ENCODE measurements around the gene EMX2. TPM values are rescaled to one million over a fixed set of nuclear protein-coding genes. Genes with fewer than 3 reads are reported as not detected.
A peak's percentile ranks its signal among the peaks of the same experiment; 100 is the strongest.

Gene EMX2
- under 1 TPM in 1 of 2 donors, not detected in 1; 0.37 TPM for total RNA-seq
- polyA plus RNA-seq = not detected
- long read RNA-seq, donor 1 = 0 reads
- long read RNA-seq, donor 2 = 0 reads
- long read RNA-seq, donor 3, partial matches to known transcripts = 0 of 1 reads
- long read RNA-seq, donor 3, other reads (novel, unspliced or antisense) = 0 of 1 reads
- long read RNA-seq, donor 4 = 0 reads
- long read RNA-seq, donor 5 = 0 reads

DNA sequence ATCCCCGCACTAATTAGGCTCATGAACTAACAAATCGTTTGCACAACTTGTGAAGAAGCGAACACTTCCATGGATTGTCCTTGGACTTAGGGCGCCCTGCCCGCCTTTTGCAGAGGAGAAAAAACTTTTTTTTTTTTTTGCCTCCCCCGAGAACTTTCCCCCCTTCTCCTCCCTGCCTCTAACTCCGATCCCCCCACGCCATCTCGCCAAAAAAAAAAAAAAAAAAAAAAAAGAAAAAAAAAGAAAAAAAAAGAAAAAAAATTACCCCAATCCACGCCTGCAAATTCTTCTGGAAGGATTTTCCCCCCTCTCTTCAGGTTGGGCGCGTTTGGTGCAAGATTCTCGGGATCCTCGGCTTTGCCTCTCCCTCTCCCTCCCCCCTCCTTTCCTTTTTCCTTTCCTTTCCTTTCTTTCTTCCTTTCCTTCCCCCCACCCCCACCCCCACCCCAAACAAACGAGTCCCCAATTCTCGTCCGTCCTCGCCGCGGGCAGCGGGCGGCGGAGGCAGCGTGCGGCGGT lies at the start of gene EMX2:
Gene EMX2 (plus strand): TSS at position 41 of the 519 bp plus-strand sequence. CDS start 522 bp downstream, outside the sequence.
- ATAC-seq (ENCODE audit: insufficient read depth, low FRiP score) (no peak), DNase-seq (no peak)
- Histone ChIP-seq H3K27me3 (ENCODE audit: control insufficient read depth in 3 of 3, insufficient read depth in 3 of 3, low read length in 2 of 3) (peaks cover 8 to 91% (median 90%) of the 10 kb centered on the region in 3 donors), H3K9me3 (ENCODE audit: control insufficient read depth in 4 of 4, insufficient read depth in 3 of 4, low read length in 3 of 4) (peaks cover 0 to 6% (median 0%) of the 10 kb centered on the region in 4 donors), H3K9ac (ENCODE audit: insufficient read depth in 1 of 2, low read length in 2 of 2) (no peak within 1 kb of the TSS), H3K4me3 (no peak within 1 kb of the TSS), H3K27ac (ENCODE audit: low read depth in 1 of 2, low read length in 1 of 2) (no peak within 1 kb of the TSS), H3K36me3 (ENCODE audit: control insufficient read depth in 4 of 4, insufficient read depth in 4 of 4, low read length in 4 of 4) (no peaks in the 10 kb centered on the region), H3K4me1 (ENCODE audit: control insufficient read depth in 5 of 5, insufficient read depth in 5 of 5, low read length in 5 of 5) (peaks cover 0 to 27% (median 14%) of the 10 kb centered on the region in 5 donors)
- TF ChIP-seq, protein P1, sequence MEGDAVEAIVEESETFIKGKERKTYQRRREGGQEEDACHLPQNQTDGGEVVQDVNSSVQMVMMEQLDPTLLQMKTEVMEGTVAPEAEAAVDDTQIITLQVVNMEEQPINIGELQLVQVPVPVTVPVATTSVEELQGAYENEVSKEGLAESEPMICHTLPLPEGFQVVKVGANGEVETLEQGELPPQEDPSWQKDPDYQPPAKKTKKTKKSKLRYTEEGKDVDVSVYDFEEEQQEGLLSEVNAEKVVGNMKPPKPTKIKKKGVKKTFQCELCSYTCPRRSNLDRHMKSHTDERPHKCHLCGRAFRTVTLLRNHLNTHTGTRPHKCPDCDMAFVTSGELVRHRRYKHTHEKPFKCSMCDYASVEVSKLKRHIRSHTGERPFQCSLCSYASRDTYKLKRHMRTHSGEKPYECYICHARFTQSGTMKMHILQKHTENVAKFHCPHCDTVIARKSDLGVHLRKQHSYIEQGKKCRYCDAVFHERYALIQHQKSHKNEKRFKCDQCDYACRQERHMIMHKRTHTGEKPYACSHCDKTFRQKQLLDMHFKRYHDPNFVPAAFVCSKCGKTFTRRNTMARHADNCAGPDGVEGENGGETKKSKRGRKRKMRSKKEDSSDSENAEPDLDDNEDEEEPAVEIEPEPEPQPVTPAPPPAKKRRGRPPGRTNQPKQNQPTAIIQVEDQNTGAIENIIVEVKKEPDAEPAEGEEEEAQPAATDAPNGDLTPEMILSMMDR (IDR thresholded peaks at IDR 0.05; ENCODE audit: control extremely low read depth, extremely low read depth) = no peak
- WGBS, 2 donors = 7 to 14% methylated on average over 22 to 26 of the region's 26 CpGs

- TF ChIP-seq, protein P1 (IDR thresholded peaks at IDR 0.05; ENCODE audit: control extremely low read depth, extremely low read depth) = no peak
- ATAC-seq (ENCODE audit: insufficient read depth, low FRiP score) (no peak), DNase-seq (no peak)
- peaks cover 0 to 16% (median 4%) of the 10 kb centered on the region in 3 donors for H3K27me3 ChIP-seq (ENCODE audit: control insufficient read depth in 3 of 3, insufficient read depth in 3 of 3, low read length in 2 of 3)
- peaks cover 0 to 3% (median 0%) of the 10 kb centered on the region in 5 donors for H3K4me1 ChIP-seq (ENCODE audit: control insufficient read depth in 5 of 5, insufficient read depth in 5 of 5, low read length in 5 of 5)
- H3K27ac ChIP-seq (ENCODE audit: low read depth in 1 of 2, low read length in 1 of 2) = no peak overlapping the region
- no peaks in the 10 kb centered on the region for H3K36me3 ChIP-seq (ENCODE audit: control insufficient read depth in 4 of 4, insufficient read depth in 4 of 4, low read length in 4 of 4)
- no peak overlapping the region for H3K9ac ChIP-seq (ENCODE audit: insufficient read depth in 1 of 2, low read length in 2 of 2)
- 48 to 60% methylated on average over 5 of the region's 5 CpGs for WGBS, 2 donors
- H3K4me3 ChIP-seq = no peak overlapping the region
- H3K9me3 ChIP-seq (ENCODE audit: control insufficient read depth in 4 of 4, insufficient read depth in 3 of 4, low read length in 3 of 4) = no peaks in the 10 kb centered on the region
These were observed 46.5 kb upstream of the EMX2 start for GRCh38 chr10:117496031-117496430.

DNA sequence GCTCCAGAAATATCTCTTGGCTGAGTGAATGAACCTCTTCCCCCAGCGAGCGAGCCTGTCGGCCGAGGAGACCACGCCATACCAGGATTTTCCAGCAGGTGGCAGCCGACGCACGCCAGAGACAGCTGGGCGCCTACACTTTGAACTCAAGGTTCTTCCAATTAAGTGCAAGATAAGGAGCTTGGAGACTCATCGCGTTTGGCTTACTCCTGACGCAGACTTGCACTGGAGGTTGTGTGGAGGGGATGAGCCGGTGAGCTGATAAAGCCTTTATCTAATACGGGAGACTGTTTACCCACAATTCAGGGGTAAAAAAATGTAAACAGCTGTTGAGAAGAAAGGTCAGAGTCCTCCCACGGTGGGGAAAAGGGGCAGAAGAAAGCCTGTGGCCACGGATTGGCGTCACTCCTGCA lies 45.9 kb upstream of the EMX2 start:
- no peaks in the 10 kb centered on the region for H3K36me3 ChIP-seq (ENCODE audit: control insufficient read depth in 4 of 4, insufficient read depth in 4 of 4, low read length in 4 of 4)
- TF ChIP-seq, protein P1 (IDR thresholded peaks at IDR 0.05; ENCODE audit: control extremely low read depth, extremely low read depth) = peak; percentile 91
- DNase-seq (peak; percentile 83 to 87 (median 83)), ATAC-seq (ENCODE audit: insufficient read depth, low FRiP score) (peak; percentile 80)
- peaks cover 0 to 3% (median 0%) of the 10 kb centered on the region in 5 donors for H3K4me1 ChIP-seq (ENCODE audit: control insufficient read depth in 5 of 5, insufficient read depth in 5 of 5, low read length in 5 of 5)
- peaks cover 0 to 16% (median 3%) of the 10 kb centered on the region in 3 donors for H3K27me3 ChIP-seq (ENCODE audit: control insufficient read depth in 3 of 3, insufficient read depth in 3 of 3, low read length in 2 of 3)
- H3K27ac ChIP-seq (ENCODE audit: low read depth in 1 of 2, low read length in 1 of 2) = no peak overlapping the region
- WGBS, 2 donors = 8 to 10% methylated on average over 17 of the region's 17 CpGs
- no peak overlapping the region for H3K4me3 ChIP-seq
- no peaks in the 10 kb centered on the region for H3K9me3 ChIP-seq (ENCODE audit: control insufficient read depth in 4 of 4, insufficient read depth in 3 of 4, low read length in 3 of 4)
- H3K9ac ChIP-seq (ENCODE audit: insufficient read depth in 1 of 2, low read length in 2 of 2) = no peak overlapping the region

Measured in lung (tissue), 16 donors.